Myometrial cell (primary cell): ENCODE results near the gene TPRKB. TPM values are rescaled to one million over a fixed set of nuclear protein-coding genes. Genes with fewer than 3 reads are reported as not detected.

Experiments
- total RNA-seq: library from RNA; depleted of rRNA; stranded (reverse); fragments of >200 nt; gene quantifications from 2 replicates; pipeline ENCODE4 v1.2.3, GENCODE V29; 2015

The TPRKB gene
- total RNA-seq, result 38.3 and 47.6 TPM in 2 replicates

GRCh38 chr2:73736855-73737779, at the start of gene TPRKB:
Gene TPRKB, minus strand, starts transcription at chr2:73737345. Its CDS starts 2,776 bp downstream, at chr2:73734569.

GRCh38 chr2:73783883-73784282, 46.7 kb upstream of the TPRKB start, which contains the start of gene C2orf78:
Gene C2orf78, plus strand, starts transcription at chr2:73784183. Its CDS starts 127 bp downstream, at chr2:73784310.

GRCh38 chr2:73779467-73780236, 42.5 kb upstream of the TPRKB start, which contains the start of gene DUSP11:
Gene DUSP11, minus strand, starts transcription at chr2:73780103. Its CDS starts 129 bp downstream, at chr2:73779974.

Other genes with a start within 250 kb of the TPRKB start
- not detected in 2 replicates for gene NAT8, start 94.9 kb downstream of the TPRKB start, total RNA-seq
- gene DUSP11, start 42.8 kb upstream of the TPRKB start, total RNA-seq, result 41.8 and 52.3 TPM in 2 replicates
- not detected in 2 replicates for gene C2orf78, start 46.8 kb upstream of the TPRKB start, total RNA-seq
- gene STAMBP, start 91.6 kb upstream of the TPRKB start, total RNA-seq, result 35.5 and 37.7 TPM in 2 replicates
- gene ACTG2, start 155.7 kb upstream of the TPRKB start, total RNA-seq, result 8.6 and 12.4 TPM in 2 replicates
- gene DGUOK, start 189.5 kb upstream of the TPRKB start, total RNA-seq, result 105 and 107 TPM in 2 replicates
- 1.6 and 2.0 TPM in 2 replicates for gene TET3, start 247.6 kb upstream of the TPRKB start, total RNA-seq